ENCODE data around the gene TMBIM1.

DNA sequence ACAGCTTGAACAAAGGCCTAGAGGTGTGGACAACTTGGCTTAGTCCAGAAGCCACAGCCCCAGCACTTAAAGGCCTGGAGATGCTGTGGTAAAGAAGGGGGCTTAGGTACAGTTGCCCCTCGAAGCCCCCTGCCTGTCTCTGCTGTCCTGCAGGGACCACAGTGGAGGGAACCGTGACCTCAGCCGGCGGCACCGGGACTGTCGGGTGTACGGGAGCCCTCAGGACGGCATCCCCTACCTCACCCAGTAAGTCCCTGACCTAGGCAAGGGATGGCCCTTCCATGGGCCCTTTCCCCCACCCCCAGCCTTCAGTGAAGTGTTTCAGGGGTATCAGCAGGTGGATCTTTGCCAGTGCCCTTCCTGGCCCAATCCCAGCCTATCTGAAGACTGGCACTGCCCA lies 49.1 kb upstream of the TMBIM1 start:
- TF ChIP-seq, protein P1, sequence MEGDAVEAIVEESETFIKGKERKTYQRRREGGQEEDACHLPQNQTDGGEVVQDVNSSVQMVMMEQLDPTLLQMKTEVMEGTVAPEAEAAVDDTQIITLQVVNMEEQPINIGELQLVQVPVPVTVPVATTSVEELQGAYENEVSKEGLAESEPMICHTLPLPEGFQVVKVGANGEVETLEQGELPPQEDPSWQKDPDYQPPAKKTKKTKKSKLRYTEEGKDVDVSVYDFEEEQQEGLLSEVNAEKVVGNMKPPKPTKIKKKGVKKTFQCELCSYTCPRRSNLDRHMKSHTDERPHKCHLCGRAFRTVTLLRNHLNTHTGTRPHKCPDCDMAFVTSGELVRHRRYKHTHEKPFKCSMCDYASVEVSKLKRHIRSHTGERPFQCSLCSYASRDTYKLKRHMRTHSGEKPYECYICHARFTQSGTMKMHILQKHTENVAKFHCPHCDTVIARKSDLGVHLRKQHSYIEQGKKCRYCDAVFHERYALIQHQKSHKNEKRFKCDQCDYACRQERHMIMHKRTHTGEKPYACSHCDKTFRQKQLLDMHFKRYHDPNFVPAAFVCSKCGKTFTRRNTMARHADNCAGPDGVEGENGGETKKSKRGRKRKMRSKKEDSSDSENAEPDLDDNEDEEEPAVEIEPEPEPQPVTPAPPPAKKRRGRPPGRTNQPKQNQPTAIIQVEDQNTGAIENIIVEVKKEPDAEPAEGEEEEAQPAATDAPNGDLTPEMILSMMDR (IDR thresholded peaks at IDR 0.05; ENCODE audit: low read depth, low read length), result no peak
- no peak for TF ChIP-seq POLR2A (IDR thresholded peaks at IDR 0.05; ENCODE audit: extremely low read depth, insufficient read length)

All from NB4 (cell line).